ENCODE measurements around the gene RARRES1. TPM values are rescaled to one million over a fixed set of nuclear protein-coding genes. Genes with fewer than 3 reads are reported as not detected.

The RARRES1 gene
- total RNA-seq, 1 experiment from 2014 or later = 20.5 TPM

- TF ChIP-seq EZH2 (IDR thresholded peaks at IDR 0.05; ENCODE audit: low read depth) = no peak
- TF ChIP-seq, protein P1, sequence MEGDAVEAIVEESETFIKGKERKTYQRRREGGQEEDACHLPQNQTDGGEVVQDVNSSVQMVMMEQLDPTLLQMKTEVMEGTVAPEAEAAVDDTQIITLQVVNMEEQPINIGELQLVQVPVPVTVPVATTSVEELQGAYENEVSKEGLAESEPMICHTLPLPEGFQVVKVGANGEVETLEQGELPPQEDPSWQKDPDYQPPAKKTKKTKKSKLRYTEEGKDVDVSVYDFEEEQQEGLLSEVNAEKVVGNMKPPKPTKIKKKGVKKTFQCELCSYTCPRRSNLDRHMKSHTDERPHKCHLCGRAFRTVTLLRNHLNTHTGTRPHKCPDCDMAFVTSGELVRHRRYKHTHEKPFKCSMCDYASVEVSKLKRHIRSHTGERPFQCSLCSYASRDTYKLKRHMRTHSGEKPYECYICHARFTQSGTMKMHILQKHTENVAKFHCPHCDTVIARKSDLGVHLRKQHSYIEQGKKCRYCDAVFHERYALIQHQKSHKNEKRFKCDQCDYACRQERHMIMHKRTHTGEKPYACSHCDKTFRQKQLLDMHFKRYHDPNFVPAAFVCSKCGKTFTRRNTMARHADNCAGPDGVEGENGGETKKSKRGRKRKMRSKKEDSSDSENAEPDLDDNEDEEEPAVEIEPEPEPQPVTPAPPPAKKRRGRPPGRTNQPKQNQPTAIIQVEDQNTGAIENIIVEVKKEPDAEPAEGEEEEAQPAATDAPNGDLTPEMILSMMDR (conservative IDR thresholded peaks at IDR 0.05) = no peak
- no peaks in the 10 kb centered on the region for H3K9me2 ChIP-seq (ENCODE audit: insufficient read depth)
- peaks cover 79% of the 10 kb centered on the region for H3K36me3 ChIP-seq (ENCODE audit: low read depth)
- no peak for DNase-seq
- no peaks in the 10 kb centered on the region for H3K9me3 ChIP-seq (ENCODE audit: insufficient read depth, low read depth)
- intact Hi-C loops (cut with micrococcal nuclease; ENCODE audit: unreplicated experiment) = no loop called here
- no peak overlapping the region for H2AFZ ChIP-seq
- H3K27ac ChIP-seq = no peak overlapping the region
- POLR2A ChIA-PET (ENCODE audit: unreplicated experiment) = no interaction called here
- H3K79me2 ChIP-seq (ENCODE audit: low read depth) = no peaks in the 10 kb centered on the region
- no peaks in the 10 kb centered on the region for H3K4me1 ChIP-seq (replicated peaks; ENCODE audit: insufficient read depth)
- BruUV-seq (replicated peaks) = no TSS peak
- no peak overlapping the region for H3K4me2 ChIP-seq
- no peaks in the 10 kb centered on the region for H3K27me3 ChIP-seq (ENCODE audit: insufficient read depth, low read depth)
- H3K4me3 ChIP-seq = no peak overlapping the region
- 0 out of 2 replicates have a peak, but pooled peaks cover 5% of the 10 kb centered on the region for H4K20me1 ChIP-seq (ENCODE audit: insufficient read depth)
- H3F3A ChIP-seq (ENCODE audit: insufficient read depth, low read depth) = 0 out of 2 replicates have a peak, but pooled peaks cover 1% of the 10 kb centered on the region
- CTCF ChIA-PET = interaction anchor here (0.6 kb wide), 1 partner anchor 92 kb away, joined by 5 read pairs; no protein-coding TSS in a partner anchor
Measured at GRCh38 chr3:158663832-158664231, 68.4 kb downstream of the RARRES1 start.

GRCh38 chr3:158663246-158663645 lies 69.0 kb downstream of the RARRES1 start:
- H3K4me3 ChIP-seq = no peak overlapping the region
- no peaks in the 10 kb centered on the region for H3K9me2 ChIP-seq (ENCODE audit: insufficient read depth)
- no peak for DNase-seq
- H2AFZ ChIP-seq = no peak overlapping the region
- no peak for TF ChIP-seq EZH2 (IDR thresholded peaks at IDR 0.05; ENCODE audit: low read depth)
- TF ChIP-seq, protein P1 (conservative IDR thresholded peaks at IDR 0.05) = no peak
- H3K27ac ChIP-seq = no peak overlapping the region
- no TSS peak for BruUV-seq (replicated peaks)
- 0 out of 2 replicates have a peak, but pooled peaks cover 4% of the 10 kb centered on the region for H3F3A ChIP-seq (ENCODE audit: insufficient read depth, low read depth)
- CTCF ChIA-PET = no interaction called here
- peaks cover 79% of the 10 kb centered on the region for H3K36me3 ChIP-seq (ENCODE audit: low read depth)
- POLR2A ChIA-PET (ENCODE audit: unreplicated experiment) = no interaction called here
- H3K9me3 ChIP-seq (ENCODE audit: insufficient read depth, low read depth) = no peaks in the 10 kb centered on the region
- intact Hi-C loops (cut with micrococcal nuclease; ENCODE audit: unreplicated experiment) = no loop called here
- no peaks in the 10 kb centered on the region for H3K4me1 ChIP-seq (replicated peaks; ENCODE audit: insufficient read depth)
- H4K20me1 ChIP-seq (ENCODE audit: insufficient read depth) = 0 out of 2 replicates have a peak, but pooled peaks cover 5% of the 10 kb centered on the region
- H3K27me3 ChIP-seq (ENCODE audit: insufficient read depth, low read depth) = no peaks in the 10 kb centered on the region
- no peak overlapping the region for H3K4me2 ChIP-seq
- no peaks in the 10 kb centered on the region for H3K79me2 ChIP-seq (ENCODE audit: low read depth)

DNA sequence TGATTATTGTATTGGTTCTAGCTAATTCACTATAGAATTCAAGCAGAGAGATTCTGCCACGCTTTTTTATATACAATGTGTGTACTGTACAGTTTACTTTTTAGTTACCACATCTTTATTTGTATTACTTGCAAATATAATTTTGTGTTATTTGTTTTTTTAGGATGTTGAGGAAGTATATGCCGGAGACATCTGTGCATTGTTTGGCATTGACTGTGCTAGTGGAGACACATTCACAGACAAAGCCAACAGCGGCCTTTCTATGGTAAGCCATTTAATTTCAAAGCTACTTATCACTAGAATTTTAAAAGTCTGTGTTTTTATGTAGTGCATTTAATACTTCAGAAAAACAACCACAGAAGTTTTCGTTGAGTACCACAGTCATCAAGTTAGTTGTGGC lies 71.5 kb downstream of the RARRES1 start:
- intact Hi-C loops (cut with micrococcal nuclease; ENCODE audit: unreplicated experiment) = no loop called here
- no peak for DNase-seq
- Histone ChIP-seq H3K27me3 (ENCODE audit: insufficient read depth, low read depth) (no peaks in the 10 kb centered on the region), H3F3A (ENCODE audit: insufficient read depth, low read depth) (peaks cover 4% of the 10 kb centered on the region; the same call in 1 of the 2 replicates), H3K4me3 (no peak overlapping the region), H3K9me2 (ENCODE audit: insufficient read depth) (no peaks in the 10 kb centered on the region), H4K20me1 (ENCODE audit: insufficient read depth) (no peaks in the 10 kb centered on the region), H3K27ac (no peak overlapping the region), H2AFZ (no peak overlapping the region), H3K9me3 (ENCODE audit: insufficient read depth, low read depth) (no peaks in the 10 kb centered on the region), H3K4me2 (no peak overlapping the region), H3K36me3 (ENCODE audit: low read depth) (peaks cover 69% of the 10 kb centered on the region), H3K79me2 (ENCODE audit: low read depth) (no peaks in the 10 kb centered on the region), H3K4me1 (replicated peaks; ENCODE audit: insufficient read depth) (no peaks in the 10 kb centered on the region)
- no TSS peak for BruUV-seq (replicated peaks)
- POLR2A ChIA-PET (ENCODE audit: unreplicated experiment) = interaction anchor here (0.7 kb wide), 1 partner anchor 551 kb away, joined by 9 read pairs; the partner anchor contains the start of gene RSRC1
- TF ChIP-seq, protein P1 (conservative IDR thresholded peaks at IDR 0.05) = no peak
- TF ChIP-seq EZH2 (IDR thresholded peaks at IDR 0.05; ENCODE audit: low read depth) = no peak
- CTCF ChIA-PET = interaction anchor here (0.9 to 2.4 kb wide), 3 partner anchors 16 to 166 kb away, joined by 3 to 7 read pairs (median 6); no protein-coding TSS in a partner anchor
